ENCODE data around the gene HSCB. TPM values are rescaled to one million over a fixed set of nuclear protein-coding genes. Genes with fewer than 3 reads are reported as not detected.

The HSCB gene
- total RNA-seq, 1 experiment from 2014 or later = 21.2 TPM

GRCh38 chr22:28795071-28795693 lies 53.3 kb downstream of the HSCB start:
- no peak for DNase-seq
- Histone ChIP-seq H3K23ac (ENCODE audit: insufficient read length, low read depth, low read length) (no peak overlapping the region), H4K8ac (replicated peaks; ENCODE audit: insufficient read length, low read depth, low read length) (no peak overlapping the region), H4K5ac (ENCODE audit: insufficient read length, low read depth, low read length) (no peak overlapping the region), H3K23me2 (ENCODE audit: insufficient read length, low read depth, low read length, poor library complexity, severe bottlenecking) (peaks cover 11% of the 10 kb centered on the region), H2BK15ac (ENCODE audit: low read depth, low read length) (no peak overlapping the region), H4K20me1 (ENCODE audit: control insufficient read depth, insufficient read depth, insufficient read length) (no peaks in the 10 kb centered on the region), H3K4me1 (ENCODE audit: insufficient read depth, low read length) (no peaks in the 10 kb centered on the region), H3K9me3 (ENCODE audit: control insufficient read depth, low read depth, low read length) (no peaks in the 10 kb centered on the region), H3K4me2 (ENCODE audit: insufficient read depth, insufficient read length, low read length) (no peak overlapping the region), H2AFZ (ENCODE audit: low read length) (no peak overlapping the region), H3K14ac (ENCODE audit: insufficient read depth, low read length) (no peak overlapping the region), H2BK12ac (ENCODE audit: insufficient read length, low read depth, low read length) (no peak overlapping the region), H3K56ac (ENCODE audit: insufficient read length, low read depth, low read length) (no peak overlapping the region), H3K27me3 (ENCODE audit: insufficient read depth, low read length) (no peaks in the 10 kb centered on the region), H2BK5ac (ENCODE audit: insufficient read length, low read length) (no peak overlapping the region), H4K91ac (ENCODE audit: insufficient read length, low read depth, low read length) (no peak overlapping the region), H2AK5ac (ENCODE audit: insufficient read length, low read length) (no peak overlapping the region), H3K27ac (ENCODE audit: insufficient read length, low read depth, low read length) (no peak overlapping the region), H2BK20ac (ENCODE audit: low read depth, low read length, poor library complexity, severe bottlenecking) (no peak overlapping the region), H3K79me2 (ENCODE audit: insufficient read depth, low read length) (peaks cover 7% of the 10 kb centered on the region; the same call in 1 of the 2 replicates), H3K9ac (ENCODE audit: extremely low read depth, insufficient read length, low read length) (no peak overlapping the region), H3K4ac (ENCODE audit: low read depth, low read length) (no peak overlapping the region), H2BK120ac (ENCODE audit: low read depth, low read length, poor library complexity, severe bottlenecking) (no peak overlapping the region), H3T11ph (ENCODE audit: low read length) (no peak overlapping the region), H3K18ac (ENCODE audit: insufficient read length, low read depth, low read length) (no peak overlapping the region), H3K79me1 (ENCODE audit: insufficient read depth, low read depth, low read length, poor library complexity, severe bottlenecking) (no peaks in the 10 kb centered on the region)
- no peak overlapping the region for H3K4me3 Mint-ChIP-seq
- no peaks in the 10 kb centered on the region; a peak in 1 of 5 replicates for H3K9me3 Mint-ChIP-seq
- WGBS (ENCODE audit: extremely low coverage, insufficient read length, low lambda C conversion rate) = no CpG with 5 or more reads among the region's 6 CpGs
- no peaks in the 10 kb centered on the region for H3K27me3 Mint-ChIP-seq (ENCODE audit: low read depth)
- TF ChIP-seq, protein P1, sequence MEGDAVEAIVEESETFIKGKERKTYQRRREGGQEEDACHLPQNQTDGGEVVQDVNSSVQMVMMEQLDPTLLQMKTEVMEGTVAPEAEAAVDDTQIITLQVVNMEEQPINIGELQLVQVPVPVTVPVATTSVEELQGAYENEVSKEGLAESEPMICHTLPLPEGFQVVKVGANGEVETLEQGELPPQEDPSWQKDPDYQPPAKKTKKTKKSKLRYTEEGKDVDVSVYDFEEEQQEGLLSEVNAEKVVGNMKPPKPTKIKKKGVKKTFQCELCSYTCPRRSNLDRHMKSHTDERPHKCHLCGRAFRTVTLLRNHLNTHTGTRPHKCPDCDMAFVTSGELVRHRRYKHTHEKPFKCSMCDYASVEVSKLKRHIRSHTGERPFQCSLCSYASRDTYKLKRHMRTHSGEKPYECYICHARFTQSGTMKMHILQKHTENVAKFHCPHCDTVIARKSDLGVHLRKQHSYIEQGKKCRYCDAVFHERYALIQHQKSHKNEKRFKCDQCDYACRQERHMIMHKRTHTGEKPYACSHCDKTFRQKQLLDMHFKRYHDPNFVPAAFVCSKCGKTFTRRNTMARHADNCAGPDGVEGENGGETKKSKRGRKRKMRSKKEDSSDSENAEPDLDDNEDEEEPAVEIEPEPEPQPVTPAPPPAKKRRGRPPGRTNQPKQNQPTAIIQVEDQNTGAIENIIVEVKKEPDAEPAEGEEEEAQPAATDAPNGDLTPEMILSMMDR (conservative IDR thresholded peaks at IDR 0.05) = no peak
- peak overlapping the region in 1 of 3 experiments; percentile 58; a peak in 2 of 7 replicates for H3K27ac Mint-ChIP-seq
- H3K4me1 Mint-ChIP-seq = peaks cover 8 to 10% of the 10 kb centered on the region in 2 experiments
- peaks cover 45 to 57% (median 56%) of the 10 kb centered on the region in 3 experiments for H3K36me3 Mint-ChIP-seq (ENCODE audit: insufficient read depth in 1 of 3, low read depth in 3 of 3)
